NCI-H460 (cell line): Measurements from ENCODE around the gene HOXD11. TPM values are rescaled to one million over a fixed set of nuclear protein-coding genes. Genes with fewer than 3 reads are reported as not detected.

Source experiments
- DNase-seq: peaks from one replicate; pipeline ENCODE4 v3.0.0-alpha.2; 2016; ENCODE audit warnings: low read depth; ENCODE audit errors: extremely low read depth
- total RNA-seq: library from RNA; depleted of rRNA; stranded (reverse); fragments of >200 nt; shearing (Covaris generic); gene quantifications from 2 replicates; pipeline ENCODE4 v1.2.3, GENCODE V29; 2014

Gene HOXD11
- total RNA-seq, 1 experiment from 2014 or later = not detected

- DNase-seq = no peak
Measured at GRCh38 chr2:176146645-176147044, 39.6 kb downstream of the HOXD11 start.

- no peak for DNase-seq
Measured at GRCh38 chr2:176147210-176147799, 40.2 kb downstream of the HOXD11 start.

GRCh38 chr2:176147800-176148496 is 40.9 kb downstream of the HOXD11 start:
- DNase-seq = no peak

GRCh38 chr2:176148751-176149421 is 41.8 kb downstream of the HOXD11 start:
- DNase-seq = no peak

- no peak for DNase-seq
Measured at GRCh38 chr2:176149481-176149938, 42.4 kb downstream of the HOXD11 start.

GRCh38 chr2:176149939-176150583 is 43.0 kb downstream of the HOXD11 start:
- DNase-seq = no peak

- DNase-seq = no peak
Measured at GRCh38 chr2:176150584-176151441, 43.7 kb downstream of the HOXD11 start.

GRCh38 chr2:176151442-176152287 is 44.6 kb downstream of the HOXD11 start, which contains the start of gene HOXD4:
HOXD4 (plus strand) TSS chr2:176151550; CDS start chr2:176151634, 84 bp downstream.
- no peak for DNase-seq

- DNase-seq = no peak
Measured at GRCh38 chr2:176152350-176153181, 45.5 kb downstream of the HOXD11 start.

- DNase-seq = no peak
Measured at GRCh38 chr2:176154576-176155252, 47.6 kb downstream of the HOXD11 start.

GRCh38 chr2:176155356-176156044 is 48.4 kb downstream of the HOXD11 start:
- DNase-seq = no peak

GRCh38 chr2:176156301-176156806 is 49.3 kb downstream of the HOXD11 start:
- DNase-seq = no peak

GRCh38 chr2:176156807-176157498 is 49.9 kb downstream of the HOXD11 start, which contains the start of gene HOXD3:
HOXD3 (plus strand) TSS chr2:176157307; CDS start chr2:176169115, 11,808 bp downstream.
- no peak for DNase-seq

- no peak for DNase-seq
Measured at GRCh38 chr2:176157499-176158185, 50.6 kb downstream of the HOXD11 start.

- no peak for DNase-seq
Measured at GRCh38 chr2:176158186-176158591, 51.1 kb downstream of the HOXD11 start.
